Mammary epithelial cell (primary cell): ENCODE data around the gene SERPINB1.

Experiments
- CTCF ChIP-seq, 2 donors: IDR thresholded peaks in 1 of 2; conservative IDR thresholded peaks in 1 of 2; 2 replicates each; pipeline ENCODE4 v1.5.1; 2011 to 2012; ENCODE audit warnings: inconsistent platforms in 2 of 2, low read length in 2 of 2, mild to moderate bottlenecking in 2 of 2, control low read depth in 1 of 2, low read depth in 1 of 2; ENCODE audit not compliant: insufficient read depth in 1 of 2; ENCODE audit errors: extremely low read depth in 1 of 2
- EZH2 ChIP-seq: IDR thresholded peaks from 2 replicates; pipeline ENCODE4 v1.6.1; 2012; ENCODE audit warnings: low read length, inconsistent platforms, borderline replicate concordance

- TF ChIP-seq EZH2 (no peak), CTCF (conservative IDR thresholded peaks at IDR 0.05 in 1 of 2, IDR thresholded peaks at IDR 0.05 in 1 of 2; ENCODE audit: extremely low read depth in 1 of 2, insufficient read depth in 1 of 2, low read depth in 1 of 2, low read length in 2 of 2) (no peak)
These were observed 49.1 kb downstream of the SERPINB1 start for GRCh38 chr6:2792330-2793110.
